GM10847 (cell line): ENCODE results near the gene EMILIN1.

ENCODE experiments used
- POLR2A ChIP-seq: IDR thresholded peaks from 2 replicates; pipeline ENCODE4 v1.6.1; 2011; ENCODE audit not compliant: insufficient read length; ENCODE audit errors: extremely low read depth

EMILIN1 gene

GRCh38 chr2:27050281-27050995, 28.0 kb upstream of the EMILIN1 start:
- peak; percentile 38 for TF ChIP-seq POLR2A

DNA sequence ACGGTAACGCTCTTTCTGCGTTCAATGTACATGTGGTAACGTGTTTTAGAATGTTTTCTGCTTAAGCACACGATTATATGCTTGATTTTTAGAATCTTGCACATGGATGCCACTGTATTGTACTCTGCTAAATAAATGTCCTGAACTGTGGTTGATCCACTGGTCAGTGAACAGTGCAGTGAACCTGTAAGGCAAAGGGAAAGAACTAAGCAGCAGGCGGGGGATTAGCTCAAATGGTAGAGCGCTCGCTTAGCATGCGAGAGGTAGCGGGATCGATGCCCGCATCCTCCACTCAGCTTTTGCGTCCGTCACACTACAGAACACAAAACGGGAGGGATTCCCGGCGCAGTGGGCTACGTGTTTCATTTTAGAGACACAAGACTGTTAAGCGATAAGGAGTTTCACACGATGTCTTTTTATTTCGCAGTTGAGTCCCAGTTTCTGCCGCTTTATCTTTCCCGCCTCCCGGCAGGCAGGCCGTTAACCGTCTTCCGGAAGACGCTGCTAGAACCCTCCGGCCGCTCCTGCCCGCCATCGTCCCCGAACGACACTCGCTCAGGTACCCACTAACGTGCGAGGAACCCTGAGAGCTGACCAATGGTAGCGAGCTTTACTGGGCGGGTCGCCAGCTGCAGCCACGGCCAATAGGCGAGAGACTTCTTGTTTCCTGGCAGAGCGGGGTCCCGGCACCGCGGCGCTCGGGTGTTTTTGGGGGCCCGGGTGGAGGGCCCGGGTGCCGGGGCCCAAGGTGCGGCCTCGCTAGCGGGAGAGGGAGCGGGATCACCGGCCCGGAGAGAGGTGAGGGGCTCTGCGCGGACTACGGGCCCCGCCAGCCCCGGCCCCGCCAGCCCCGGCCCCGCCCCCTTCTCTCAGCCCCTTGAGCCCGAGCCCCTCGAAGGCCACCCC, 27.2 kb upstream of the EMILIN1 start, which contains the start of gene AGBL5:
AGBL5 (plus strand) TSS at position 673 of the 906 bp plus-strand sequence. CDS start 1,291 bp downstream, outside the sequence.
- peak; percentile 54 for TF ChIP-seq POLR2A

- TF ChIP-seq POLR2A = no peak
Measured at GRCh38 chr2:27051902-27052645, 26.3 kb upstream of the EMILIN1 start.

- TF ChIP-seq POLR2A = no peak
Measured at GRCh38 chr2:27053321-27053720, 25.1 kb upstream of the EMILIN1 start.

GRCh38 chr2:27053776-27054175, 24.6 kb upstream of the EMILIN1 start:
- TF ChIP-seq POLR2A = no peak

GRCh38 chr2:27054721-27055120, 23.7 kb upstream of the EMILIN1 start:
- TF ChIP-seq POLR2A = no peak

GRCh38 chr2:27057184-27057583, 21.2 kb upstream of the EMILIN1 start:
- no peak for TF ChIP-seq POLR2A

- no peak for TF ChIP-seq POLR2A
Measured at GRCh38 chr2:27058210-27058609, 20.2 kb upstream of the EMILIN1 start.

DNA sequence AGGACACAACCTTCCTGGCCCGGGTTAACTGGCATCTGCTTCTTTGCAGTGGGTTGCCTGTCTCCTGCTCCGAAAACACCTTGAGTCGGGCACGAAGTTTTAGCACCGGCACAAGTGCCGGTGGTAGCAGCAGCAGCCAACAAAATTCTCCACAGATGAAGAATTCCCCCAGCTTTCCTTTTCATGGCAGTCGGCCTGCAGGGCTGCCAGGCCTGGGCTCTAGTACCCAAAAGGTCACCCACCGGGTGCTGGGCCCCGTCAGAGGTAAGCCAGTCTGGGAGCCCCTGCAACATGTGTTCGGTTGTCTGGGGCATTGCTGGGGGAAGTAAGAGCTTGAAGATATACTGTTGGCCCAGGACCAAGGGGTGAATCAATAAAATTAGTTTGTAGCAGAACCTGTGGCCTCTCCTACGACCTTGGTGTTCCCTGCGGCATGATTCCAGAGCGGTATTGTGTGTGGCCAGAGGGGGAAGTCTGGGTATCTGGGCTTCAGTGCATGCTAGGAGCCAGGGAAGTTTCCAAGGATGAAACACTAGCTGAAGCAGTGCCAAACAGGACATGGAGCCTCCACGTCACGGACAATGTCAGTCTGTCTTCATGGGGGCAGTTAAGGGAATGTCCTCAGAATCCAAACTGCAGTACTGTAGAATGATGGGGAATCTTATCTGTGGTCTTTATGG, 19.1 kb upstream of the EMILIN1 start:
- TF ChIP-seq POLR2A = no peak

DNA sequence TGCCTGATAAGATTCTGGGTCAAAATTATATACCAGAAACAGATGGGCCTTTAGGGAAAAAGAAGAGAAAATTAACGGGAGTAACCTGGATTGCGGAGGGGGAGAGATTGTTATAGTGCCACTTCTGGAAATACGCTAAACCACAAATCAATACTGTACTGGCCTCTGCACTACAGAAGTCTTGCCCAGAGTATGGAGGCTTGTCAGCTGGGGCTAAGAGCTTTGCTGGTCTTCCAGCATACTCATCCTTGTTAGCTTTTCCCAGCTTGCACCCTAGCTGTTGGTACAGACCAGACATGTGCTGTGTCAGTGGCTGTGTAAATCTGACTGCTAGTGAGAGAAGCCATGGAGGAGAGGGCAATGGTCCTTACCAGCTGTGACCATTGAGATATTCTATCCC, 18.1 kb upstream of the EMILIN1 start:
- no peak for TF ChIP-seq POLR2A

GRCh38 chr2:27065128-27065527, 13.3 kb upstream of the EMILIN1 start:
- TF ChIP-seq POLR2A = no peak

DNA sequence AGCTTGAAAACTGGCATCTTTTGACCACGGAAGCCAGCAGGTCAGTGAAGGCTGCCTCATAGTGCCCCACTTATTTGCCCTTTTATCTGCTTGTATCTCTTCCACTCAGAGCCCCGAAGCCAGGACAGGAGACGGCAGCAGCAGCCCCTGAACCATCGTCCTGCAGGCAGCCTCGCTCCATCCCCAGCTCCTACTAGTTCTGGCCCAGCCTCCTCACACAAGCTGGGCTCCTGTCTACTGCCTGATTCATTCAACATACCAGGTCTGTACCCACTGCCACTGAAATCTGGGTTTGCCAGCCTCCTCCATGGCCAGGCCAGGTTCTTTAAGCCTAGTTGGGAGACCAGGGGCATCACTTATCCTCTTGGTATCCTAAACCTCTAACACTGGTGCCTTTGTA, 11.0 kb upstream of the EMILIN1 start:
- TF ChIP-seq POLR2A = no peak

GRCh38 chr2:27069436-27069835, 9.0 kb upstream of the EMILIN1 start:
- no peak for TF ChIP-seq POLR2A

DNA sequence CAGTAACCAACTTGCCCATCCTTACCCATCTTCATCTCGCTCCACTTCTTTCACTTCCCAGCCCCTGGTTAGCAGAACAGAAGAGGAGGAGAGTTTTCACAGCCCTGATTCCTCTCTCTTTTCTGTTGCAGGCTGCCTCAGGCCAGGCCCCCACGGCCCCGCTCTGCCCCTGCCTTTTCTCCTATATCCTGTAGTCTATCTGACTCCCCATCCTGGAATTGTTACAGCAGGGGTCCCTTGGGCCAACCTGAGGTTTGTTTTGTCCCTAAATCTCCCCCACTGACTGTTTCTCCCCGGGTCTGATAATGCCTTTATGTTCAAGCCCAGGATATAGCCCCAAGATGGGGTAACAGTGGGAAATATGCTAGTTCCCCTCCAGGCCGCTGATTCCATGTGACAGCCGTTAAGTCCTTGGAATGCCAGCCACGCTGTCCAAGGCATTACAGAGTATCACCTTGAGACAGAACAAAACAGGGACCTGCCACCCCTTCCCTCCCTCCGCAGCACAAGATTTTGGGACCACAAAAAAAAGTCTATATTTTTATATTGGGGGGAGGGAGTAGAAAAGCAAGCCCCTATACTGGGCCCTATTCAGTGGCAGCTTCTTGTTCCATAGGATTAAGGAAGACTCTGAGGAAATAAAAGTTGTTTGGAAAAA, 8.3 kb upstream of the EMILIN1 start:
- TF ChIP-seq POLR2A = no peak

DNA sequence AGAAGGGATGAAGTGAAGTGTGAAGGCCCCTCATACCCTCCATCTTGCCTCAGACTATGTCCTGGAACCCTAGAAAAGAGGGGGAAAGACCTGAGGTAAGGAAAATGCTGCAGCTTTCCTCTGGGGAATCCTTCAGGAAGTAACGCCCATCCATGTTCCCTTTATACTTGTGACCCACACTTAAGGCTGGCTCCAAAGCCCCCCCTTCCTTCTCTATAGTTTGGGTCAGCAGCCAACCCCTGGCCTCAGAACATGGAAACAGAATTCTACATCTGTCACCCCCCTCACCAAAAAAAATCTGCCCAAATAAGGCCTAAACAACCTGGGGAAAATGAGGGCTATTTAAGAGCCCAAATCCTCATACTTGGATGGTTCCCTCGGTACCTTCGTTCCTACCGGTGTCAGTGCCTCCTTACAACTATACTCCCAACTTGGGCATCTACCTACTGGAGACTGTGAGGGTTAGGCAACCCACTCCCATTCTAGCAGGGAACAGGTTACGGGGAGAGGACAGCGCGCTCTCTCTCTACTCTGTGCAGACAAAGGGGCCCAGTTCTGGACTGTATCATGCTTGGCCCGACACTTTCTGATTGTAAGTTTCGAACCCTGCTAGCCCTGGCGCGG, 7.7 kb upstream of the EMILIN1 start:
- TF ChIP-seq POLR2A = no peak
